Duodenal mucosa (tissue), 2 donors: ENCODE measurements around the gene AHSA1.
"Not testable (repeated sequence)": the region's sequence is repeated elsewhere in the genome, so short reads cannot be mapped to it uniquely, and the experiment has no call there.

Source experiments
- H3K27ac ChIP-seq: one replicate; pipeline ENCODE4 v1.7.0; 2013; ENCODE audit warnings: low read depth, low read length
- H3K27me3 ChIP-seq, 2 donors: one replicate each; pipeline ENCODE4 v1.7.0; 2013; ENCODE audit warnings: low read length in 2 of 2, control low read depth in 1 of 2; ENCODE audit not compliant: insufficient read depth in 2 of 2, control insufficient read depth in 1 of 2
- H3K36me3 ChIP-seq, 2 donors: one replicate each; pipeline ENCODE4 v1.7.0; 2013; ENCODE audit warnings: low read length in 2 of 2, control low read depth in 1 of 2; ENCODE audit not compliant: insufficient read depth in 2 of 2, control insufficient read depth in 1 of 2
- H3K4me1 ChIP-seq, 2 donors: one replicate each; pipeline ENCODE4 v1.7.0; 2013; ENCODE audit warnings: low read length in 2 of 2, control low read depth in 1 of 2; ENCODE audit not compliant: insufficient read depth in 2 of 2, control insufficient read depth in 1 of 2
- H3K4me3 ChIP-seq, 2 donors: one replicate each; pipeline ENCODE4 v1.7.0; 2013; ENCODE audit warnings: low read length in 2 of 2, low read depth in 1 of 2
- H3K9ac ChIP-seq, 2 donors: one replicate each; pipeline ENCODE4 v1.7.0; 2013; ENCODE audit warnings: low read length in 2 of 2, low read depth in 1 of 2
- H3K9me3 ChIP-seq, 2 donors: one replicate each; pipeline ENCODE4 v1.7.0; 2013; ENCODE audit warnings: low read length in 2 of 2, control low read depth in 1 of 2; ENCODE audit not compliant: control insufficient read depth in 1 of 2

Gene AHSA1

DNA sequence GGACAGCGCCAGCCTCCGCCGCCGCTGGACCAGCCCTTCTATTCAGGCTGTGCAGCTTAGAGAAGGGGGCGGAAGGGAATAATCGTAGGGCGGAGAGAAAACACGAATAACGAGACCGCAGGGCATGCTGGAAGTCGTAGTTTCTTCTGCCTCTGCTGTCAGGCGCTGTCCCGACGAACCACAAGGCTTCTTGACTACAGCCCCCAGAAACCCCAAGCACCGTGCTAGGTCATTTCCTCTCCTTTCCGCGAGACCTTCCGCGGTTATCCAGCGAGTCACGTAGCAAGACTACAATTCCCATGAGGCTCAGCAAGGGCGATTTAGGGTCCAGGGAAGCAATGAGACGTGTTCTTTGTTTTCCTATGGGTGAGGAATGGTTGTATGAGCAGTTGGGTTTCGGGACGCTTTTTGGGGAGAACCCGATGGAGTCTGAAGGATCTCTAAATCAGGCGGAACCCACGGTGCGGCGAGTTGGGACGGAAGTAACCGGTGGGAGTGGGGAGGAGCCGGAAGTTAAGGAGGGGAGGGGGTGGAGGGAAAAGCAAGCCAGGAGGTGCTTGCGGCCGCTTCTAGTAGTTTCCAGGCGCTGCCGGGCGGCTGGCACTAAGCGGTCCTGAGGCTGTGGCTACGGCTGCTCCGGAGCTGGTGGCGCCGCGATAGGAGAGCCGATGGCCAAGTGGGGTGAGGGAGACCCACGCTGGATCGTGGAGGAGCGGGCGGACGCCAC, at the start of gene AHSA1, which contains the start of gene VIPAS39:
Gene AHSA1, plus strand, starts transcription at position 572 of the 727 bp plus-strand sequence. Its CDS starts 97 bp downstream, at position 669.
Gene VIPAS39, minus strand, starts transcription at position 80 of the 727 bp plus-strand sequence. CDS start 3,499 bp downstream, outside the sequence.
- H3K9me3 ChIP-seq, result no peaks in the 10 kb centered on the region
- peak within 1 kb of the TSS; percentile 96 for H3K27ac ChIP-seq
- peak within 1 kb of the TSS; percentile 95 to 96 for H3K4me3 ChIP-seq
- peak within 1 kb of the TSS; percentile 93 to 97 for H3K9ac ChIP-seq
- H3K27me3 ChIP-seq, result no peaks in the 10 kb centered on the region
- H3K4me1 ChIP-seq, result peaks cover 18 to 22% of the 10 kb centered on the region in 2 donors
- H3K36me3 ChIP-seq, result peaks cover 27 to 34% of the 10 kb centered on the region in 2 donors

DNA sequence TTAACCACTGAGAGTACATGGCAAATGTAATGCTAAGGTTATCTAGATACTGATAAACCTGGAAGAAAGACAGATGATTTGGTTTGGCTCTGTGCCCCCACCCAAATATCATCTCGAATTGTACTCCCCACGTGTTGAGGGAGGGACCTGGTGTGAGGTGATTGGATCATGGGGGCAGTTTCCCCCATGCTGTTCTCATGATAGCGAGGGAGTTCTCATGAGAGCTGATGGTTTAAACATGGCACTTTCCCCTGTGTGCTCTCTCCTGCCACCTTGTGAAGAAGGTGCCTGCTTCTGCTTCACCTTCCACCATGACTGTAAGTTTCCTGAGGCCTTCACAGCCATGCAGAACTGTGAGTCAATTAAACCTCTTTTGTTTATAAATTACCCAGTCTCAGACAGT, 48.8 kb upstream of the AHSA1 start:
- H3K27ac ChIP-seq, result no peak overlapping the region
- no peaks in the 10 kb centered on the region for H3K36me3 ChIP-seq
- H3K4me1 ChIP-seq, result no peaks in the 10 kb centered on the region
- no peak overlapping the region for H3K4me3 ChIP-seq
- H3K27me3 ChIP-seq, result no peaks in the 10 kb centered on the region
- no peak overlapping the region for H3K9ac ChIP-seq
- no peaks in the 10 kb centered on the region for H3K9me3 ChIP-seq

- H3K27me3 ChIP-seq, H3K9me3 ChIP-seq, H3K27ac ChIP-seq, H3K4me3 ChIP-seq, H3K36me3 ChIP-seq, H3K4me1 ChIP-seq, H3K9ac ChIP-seq: not testable (repeated sequence)
Observed at GRCh38 chr14:77415403-77416030, 42.4 kb upstream of the AHSA1 start.

DNA sequence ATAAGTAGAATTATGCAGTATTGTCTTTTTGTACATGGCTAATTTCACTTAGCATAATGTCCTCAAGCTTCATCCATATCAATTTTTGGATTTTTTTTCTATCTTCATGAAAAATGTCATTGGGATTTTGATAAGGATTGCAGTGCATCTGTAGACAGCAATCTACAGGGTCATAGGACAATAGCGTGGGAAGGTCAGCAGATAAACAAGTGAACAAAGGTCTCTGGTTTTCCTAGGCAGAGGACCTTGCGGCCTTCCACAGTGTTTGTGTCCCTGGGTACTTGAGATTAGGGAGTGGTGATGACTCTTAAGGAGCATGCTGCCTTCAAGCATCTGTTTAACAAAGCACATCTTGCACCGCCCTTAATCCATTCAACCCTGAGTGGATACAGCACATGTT, 41.8 kb upstream of the AHSA1 start:
- H3K27ac ChIP-seq, H3K27me3 ChIP-seq, H3K4me1 ChIP-seq, H3K9ac ChIP-seq, H3K4me3 ChIP-seq, H3K36me3 ChIP-seq: not testable (repeated sequence)
- peaks cover 4 to 10% of the 10 kb centered on the region in 2 donors for H3K9me3 ChIP-seq

DNA sequence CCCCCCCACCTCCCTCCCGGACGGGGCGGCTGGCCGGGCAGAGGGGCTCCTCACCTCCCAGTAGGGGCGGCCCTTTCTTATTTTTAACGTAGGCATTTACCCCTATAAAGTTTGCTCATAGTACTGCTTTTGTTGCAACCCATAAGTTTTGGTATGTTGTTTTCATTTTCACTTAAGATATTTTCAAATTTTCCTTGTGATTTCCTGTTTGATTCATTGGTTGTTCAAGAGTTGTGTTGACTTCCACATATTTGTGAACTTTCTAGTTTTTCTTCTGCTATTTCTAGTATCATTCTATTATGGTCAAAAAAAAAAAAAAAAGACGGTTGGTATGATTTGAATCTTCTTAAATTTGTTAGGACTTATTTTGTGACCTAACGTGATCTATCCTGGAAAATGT, 41.1 kb upstream of the AHSA1 start:
- H3K4me1 ChIP-seq, result no peaks in the 10 kb centered on the region
- H3K4me3 ChIP-seq, result no peak overlapping the region
- peaks cover 4 to 10% of the 10 kb centered on the region in 2 donors for H3K9me3 ChIP-seq
- H3K27ac ChIP-seq, result no peak overlapping the region
- H3K9ac ChIP-seq, result no peak overlapping the region
- H3K27me3 ChIP-seq, result no peaks in the 10 kb centered on the region
- H3K36me3 ChIP-seq, result no peaks in the 10 kb centered on the region

DNA sequence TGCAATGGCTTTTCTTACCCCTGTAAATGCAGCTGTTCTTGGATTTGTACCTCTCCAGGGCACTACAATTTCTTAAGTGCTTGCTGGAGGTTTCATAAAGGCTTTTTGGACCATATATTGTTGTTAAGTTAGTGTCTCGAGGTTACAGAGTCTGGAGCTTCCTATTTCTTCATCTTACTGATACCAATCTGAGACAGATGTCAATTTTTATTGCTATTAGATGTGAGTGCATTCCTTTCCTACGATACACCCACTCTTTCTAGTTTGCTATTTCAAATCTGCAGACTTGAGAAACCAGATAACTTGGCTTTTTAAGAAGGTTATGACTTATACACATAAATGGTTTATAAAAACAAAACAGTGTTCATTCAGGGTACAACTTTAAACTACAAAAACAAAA, 36.7 kb upstream of the AHSA1 start:
- Histone ChIP-seq H3K27me3 (no peaks in the 10 kb centered on the region), H3K36me3 (peaks cover 24 to 37% of the 10 kb centered on the region in 2 donors)

DNA sequence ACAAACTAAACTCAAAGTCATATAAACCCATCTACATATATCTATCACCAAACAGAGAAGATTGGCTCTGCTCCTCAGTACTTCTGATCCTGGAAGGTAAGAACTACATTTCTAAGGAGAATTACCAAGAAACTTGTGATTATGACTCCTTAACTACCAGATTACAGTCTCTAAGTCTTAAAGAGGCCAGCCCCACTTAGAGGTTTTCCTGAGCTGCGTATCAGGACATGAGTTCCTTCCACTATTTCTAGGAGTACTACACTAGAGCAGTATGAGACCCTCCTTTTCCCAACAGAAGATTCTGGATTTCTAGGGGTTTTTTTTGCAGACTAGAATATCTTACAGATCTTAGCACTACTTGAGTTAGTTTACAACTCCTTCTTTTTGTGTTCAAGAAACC, 34.5 kb upstream of the AHSA1 start, which contains the start of gene NOXRED1:
Gene NOXRED1, minus strand, starts transcription at position 101 of the 400 bp plus-strand sequence. CDS start 634 bp downstream, outside the sequence.
- Histone ChIP-seq H3K4me3 (no peak within 1 kb of the TSS), H3K9me3 (peaks cover 4 to 10% of the 10 kb centered on the region in 2 donors), H3K36me3 (peaks cover 43 to 59% of the 10 kb centered on the region in 2 donors), H3K27me3 (no peaks in the 10 kb centered on the region), H3K9ac (no peak within 1 kb of the TSS), H3K27ac (no peak within 1 kb of the TSS), H3K4me1 (no peaks in the 10 kb centered on the region)

More for the DNA sequence above, 36.7 kb upstream of the AHSA1 start:
- no peaks in the 10 kb centered on the region for H3K4me1 ChIP-seq
- H3K9me3 ChIP-seq, result peaks cover 4 to 10% of the 10 kb centered on the region in 2 donors
- H3K4me3 ChIP-seq, result no peak overlapping the region
- no peak overlapping the region for H3K9ac ChIP-seq
- H3K27ac ChIP-seq, result no peak overlapping the region

DNA sequence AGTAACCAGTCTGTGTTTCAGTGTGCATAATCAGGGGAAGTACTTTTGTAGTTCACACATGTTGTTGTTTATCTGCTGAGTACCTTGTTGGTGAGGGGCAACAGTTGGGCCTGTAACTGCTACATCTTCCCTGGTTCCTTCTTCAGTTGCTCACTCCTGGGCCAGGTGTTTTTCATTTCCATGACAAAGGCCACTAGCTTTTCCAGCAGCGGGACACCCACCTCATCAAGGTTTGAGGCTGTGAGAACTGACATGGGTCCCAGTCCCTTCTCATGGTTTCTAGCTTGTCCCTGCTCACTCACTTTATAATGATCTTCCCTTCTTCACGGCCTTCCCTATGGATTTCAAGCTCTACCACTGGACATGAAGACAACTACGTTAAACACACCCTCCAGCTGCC, 33.0 kb upstream of the AHSA1 start:
- Histone ChIP-seq H3K4me1 (no peaks in the 10 kb centered on the region), H3K36me3 (peaks cover 57 to 71% of the 10 kb centered on the region in 2 donors), H3K27me3 (no peaks in the 10 kb centered on the region), H3K27ac (no peak overlapping the region), H3K9me3 (peaks cover under 1 to 6% of the 10 kb centered on the region in 2 donors), H3K4me3 (no peak overlapping the region), H3K9ac (no peak overlapping the region)

DNA sequence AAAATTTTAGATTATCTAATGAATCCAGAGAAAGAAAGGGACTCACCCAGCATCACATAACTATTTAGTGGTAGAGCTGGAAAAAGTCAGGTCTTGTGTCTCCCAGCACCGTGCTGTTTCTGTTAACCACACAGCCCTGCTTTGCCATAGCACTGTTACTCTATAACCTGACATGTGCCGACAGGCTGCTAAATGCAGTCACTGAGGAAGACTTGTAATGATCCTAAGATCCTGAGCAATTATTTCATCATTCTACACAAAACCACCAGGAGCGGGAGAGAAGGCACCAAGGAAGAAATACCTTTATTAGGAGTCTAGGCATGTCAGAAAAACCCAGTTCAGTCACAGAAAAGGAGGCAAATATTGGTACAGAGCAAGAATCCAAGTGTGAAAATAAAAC, 31.5 kb upstream of the AHSA1 start:
- no peaks in the 10 kb centered on the region for H3K27me3 ChIP-seq
- no peak overlapping the region for H3K9ac ChIP-seq
- no peaks in the 10 kb centered on the region for H3K4me1 ChIP-seq
- no peaks in the 10 kb centered on the region for H3K9me3 ChIP-seq
- peaks cover 57 to 78% of the 10 kb centered on the region in 2 donors for H3K36me3 ChIP-seq
- H3K4me3 ChIP-seq, result no peak overlapping the region
- no peak overlapping the region for H3K27ac ChIP-seq

- Histone ChIP-seq H3K4me3 (no peak overlapping the region), H3K27ac (no peak overlapping the region), H3K4me1 (no peaks in the 10 kb centered on the region), H3K9ac (no peak overlapping the region), H3K27me3 (no peaks in the 10 kb centered on the region), H3K9me3 (no peaks in the 10 kb centered on the region), H3K36me3 (peaks cover 20 to 64% of the 10 kb centered on the region in 2 donors)
Observed at GRCh38 chr14:77436042-77436441, 21.9 kb upstream of the AHSA1 start.
